Keratinocyte (primary cell): ENCODE results near the gene PIGC. TPM values are rescaled to one million over a fixed set of nuclear protein-coding genes. Genes with fewer than 3 reads are reported as not detected.

Experiments used
- DNase-seq: peaks from one replicate; pipeline ENCODE4 v3.0.0-alpha.2; 2011; ENCODE audit warnings: low read depth, missing footprints, low spot score
- FAIRE-seq: peaks from 2 replicates; lab custom pipeline; 2011; peaks lifted over from hg19 to GRCh38; lab: Jason Lieb, UNC
- H2AFZ ChIP-seq: 2 replicates; pipeline ENCODE4 v1.6.0; 2012; ENCODE audit warnings: low read length, control low read depth, inconsistent platforms; ENCODE audit not compliant: control insufficient read depth
- H3K27ac ChIP-seq: 2 replicates; pipeline ENCODE4 v1.5.1; 2011; ENCODE audit warnings: low read length; ENCODE audit not compliant: control insufficient read depth, insufficient read depth
- H3K27me3 ChIP-seq: 3 replicates; pipeline ENCODE4 v1.6.0; 2011; ENCODE audit warnings: low read length; ENCODE audit not compliant: control insufficient read depth, insufficient read depth; ENCODE audit errors: extremely low read depth
- H3K36me3 ChIP-seq, 2 experiments: 2 replicates in 1 of 2; 3 replicates in 1 of 2; pipeline ENCODE4 v1.5.1; 2011; ENCODE audit warnings: low read length in 2 of 2, mild to moderate bottlenecking in 1 of 2; ENCODE audit not compliant: control insufficient read depth in 2 of 2, insufficient read depth in 2 of 2; ENCODE audit errors: extremely low read depth in 1 of 2
- H3K4me1 ChIP-seq: 3 replicates; pipeline ENCODE4 v1.5.1; 2011; ENCODE audit warnings: low read length; ENCODE audit not compliant: control insufficient read depth, insufficient read depth; ENCODE audit errors: extremely low read depth
- H3K4me2 ChIP-seq: 3 replicates; pipeline ENCODE4 v1.6.0; 2011; ENCODE audit warnings: low read depth, low read length; ENCODE audit not compliant: control insufficient read depth, insufficient read depth; ENCODE audit errors: extremely low read depth
- H3K4me3 ChIP-seq, 3 experiments: fragments of 200-600 bp in 1 of 3; sonication (generic) in 1 of 3; 2 replicates in 2 of 3; 3 replicates in 1 of 3; pipeline ENCODE4 v1.5.1; 2011 to 2016; ENCODE audit warnings: low read length in 3 of 3, mild to moderate bottlenecking in 3 of 3, control low read depth in 2 of 3, inconsistent platforms in 1 of 3, low read depth in 1 of 3, mixed read lengths in 1 of 3, mixed run types in 1 of 3, moderate library complexity in 1 of 3; ENCODE audit not compliant: control insufficient read depth in 2 of 3, insufficient read depth in 2 of 3; ENCODE audit errors: extremely low read depth in 1 of 3
- H3K79me2 ChIP-seq: 2 replicates; pipeline ENCODE4 v1.6.0; 2012; ENCODE audit warnings: low read length; ENCODE audit not compliant: control insufficient read depth, insufficient read depth
- H3K9ac ChIP-seq: 3 replicates; pipeline ENCODE4 v1.6.0; 2011; ENCODE audit warnings: low read length; ENCODE audit not compliant: control insufficient read depth, insufficient read depth; ENCODE audit errors: extremely low read depth
- H3K9me1 ChIP-seq: 3 replicates; pipeline ENCODE4 v1.6.0; 2011; ENCODE audit warnings: low read length; ENCODE audit not compliant: control insufficient read depth, insufficient read depth; ENCODE audit errors: extremely low read depth
- H3K9me3 ChIP-seq: 2 replicates; pipeline ENCODE4 v1.5.1; 2012; ENCODE audit warnings: low read depth, low read length; ENCODE audit not compliant: control insufficient read depth
- H4K20me1 ChIP-seq: 3 replicates; pipeline ENCODE4 v1.6.0; 2011; ENCODE audit warnings: low read length; ENCODE audit not compliant: control insufficient read depth, insufficient read depth; ENCODE audit errors: extremely low read depth
- EZH2 ChIP-seq: IDR thresholded peaks from one replicate; pipeline ENCODE4 v1.6.1; 2012; ENCODE audit warnings: inconsistent platforms, mild to moderate bottlenecking, low read length, moderate library complexity
- dilution Hi-C: fragments of 300-500 bp; cut with MboI; formaldehyde crosslinking; loops from one replicate; pipeline ENCODE4 v1.7.0; 2020; ENCODE audit warnings: low sequenced_read_pairs; ENCODE audit not compliant: extremely low pct_ligation_motif_present
- polyA plus RNA-seq, 5 experiments: library from polyadenylated mRNA; depleted of rRNA in 3 of 5; stranded (reverse) in 3 of 5; stranded (forward) in 1 of 5; unstranded in 1 of 5; fragments of >200 nt; gene quantifications; 1 replicate in 1 of 5; 2 replicates in 3 of 5; 3 replicates in 1 of 5; pipeline versions ENCODE4 v1.2.1 to v1.2.3, GENCODE V29; 2011 to 2012; ENCODE audit warnings: missing spikeins in 2 of 5, low read depth in 1 of 5, low replicate concordance in 1 of 5
- TF ChIP-seq, protein P1 (sequence below), 3 experiments: IDR thresholded peaks in 1 of 3; conservative IDR thresholded peaks in 1 of 3; optimal IDR thresholded peaks in 1 of 3; 2 replicates in 2 of 3; 3 replicates in 1 of 3; pipeline versions ENCODE3 to v1.5.1; 2011; ENCODE audit warnings: low read length in 3 of 3, mild to moderate bottlenecking in 3 of 3, moderate library complexity in 2 of 3, control low read depth in 1 of 3, inconsistent platforms in 1 of 3; ENCODE audit not compliant: insufficient read depth in 2 of 3; ENCODE audit errors: extremely low read depth in 1 of 3

PIGC gene
- polyA plus RNA-seq, 1 donor (not counting 4 experiments of a cell fraction or from before 2014, with no cell fraction given), result 21.6 TPM

DNA sequence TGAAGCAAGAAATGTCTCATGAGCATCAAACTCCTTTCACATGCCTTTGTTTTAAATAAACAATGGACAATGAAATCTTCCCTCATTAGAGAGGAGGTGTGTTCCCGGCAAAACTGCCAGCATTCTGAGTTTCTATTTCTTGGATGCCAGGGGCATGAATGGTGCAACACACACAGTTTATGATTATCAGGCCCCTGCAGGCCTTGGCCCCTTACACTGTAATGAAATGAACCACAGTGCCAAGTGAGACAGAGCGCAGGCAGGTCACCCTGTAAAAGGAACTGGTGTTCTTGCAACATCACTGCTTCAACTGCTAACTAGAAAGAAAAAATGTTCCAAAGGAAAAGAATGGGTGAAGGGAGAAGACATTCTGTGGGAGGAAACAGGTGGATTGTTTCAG is 3.8 kb upstream of the PIGC start:
- Histone ChIP-seq H2AFZ (no peak overlapping the region), H3K9me1 (no peaks in the 10 kb centered on the region), H3K4me1 (peaks cover 31% of the 10 kb centered on the region), H3K9me3 (no peaks in the 10 kb centered on the region), H3K36me3 (no peaks in the 10 kb centered on the region), H3K27ac (no peak overlapping the region), H3K27me3 (no peaks in the 10 kb centered on the region), H3K9ac (no peak overlapping the region), H4K20me1 (no peaks in the 10 kb centered on the region), H3K4me2 (no peak overlapping the region), H3K79me2 (peaks cover 12% of the 10 kb centered on the region), H3K4me3 (no peak overlapping the region)
- dilution Hi-C loops, result no loop called here
- no peak for FAIRE-seq
- DNase-seq, result no peak
- TF ChIP-seq EZH2, result no peak
- TF ChIP-seq, protein P1, sequence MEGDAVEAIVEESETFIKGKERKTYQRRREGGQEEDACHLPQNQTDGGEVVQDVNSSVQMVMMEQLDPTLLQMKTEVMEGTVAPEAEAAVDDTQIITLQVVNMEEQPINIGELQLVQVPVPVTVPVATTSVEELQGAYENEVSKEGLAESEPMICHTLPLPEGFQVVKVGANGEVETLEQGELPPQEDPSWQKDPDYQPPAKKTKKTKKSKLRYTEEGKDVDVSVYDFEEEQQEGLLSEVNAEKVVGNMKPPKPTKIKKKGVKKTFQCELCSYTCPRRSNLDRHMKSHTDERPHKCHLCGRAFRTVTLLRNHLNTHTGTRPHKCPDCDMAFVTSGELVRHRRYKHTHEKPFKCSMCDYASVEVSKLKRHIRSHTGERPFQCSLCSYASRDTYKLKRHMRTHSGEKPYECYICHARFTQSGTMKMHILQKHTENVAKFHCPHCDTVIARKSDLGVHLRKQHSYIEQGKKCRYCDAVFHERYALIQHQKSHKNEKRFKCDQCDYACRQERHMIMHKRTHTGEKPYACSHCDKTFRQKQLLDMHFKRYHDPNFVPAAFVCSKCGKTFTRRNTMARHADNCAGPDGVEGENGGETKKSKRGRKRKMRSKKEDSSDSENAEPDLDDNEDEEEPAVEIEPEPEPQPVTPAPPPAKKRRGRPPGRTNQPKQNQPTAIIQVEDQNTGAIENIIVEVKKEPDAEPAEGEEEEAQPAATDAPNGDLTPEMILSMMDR (optimal IDR thresholded peaks at IDR 0.05 in 1 of 3, IDR thresholded peaks at IDR 0.05 in 1 of 3, conservative IDR thresholded peaks at IDR 0.05 in 1 of 3; ENCODE audit: extremely low read depth in 1 of 3, insufficient read depth in 2 of 3, low read length in 3 of 3), result no peak

GRCh38 chr1:172446547-172446946 is 2.7 kb upstream of the PIGC start:
- H3K9me1 ChIP-seq, result no peaks in the 10 kb centered on the region
- FAIRE-seq, result no peak
- no peaks in the 10 kb centered on the region for H3K27me3 ChIP-seq
- DNase-seq, result no peak
- no peaks in the 10 kb centered on the region for H3K9me3 ChIP-seq
- H2AFZ ChIP-seq, result no peak overlapping the region
- peaks cover 31% of the 10 kb centered on the region for H3K4me1 ChIP-seq
- H3K79me2 ChIP-seq, result peaks cover 22% of the 10 kb centered on the region
- no peak overlapping the region for H3K4me3 ChIP-seq
- H3K27ac ChIP-seq, result no peak overlapping the region
- TF ChIP-seq EZH2, result no peak
- TF ChIP-seq, protein P1 (optimal IDR thresholded peaks at IDR 0.05 in 1 of 3, IDR thresholded peaks at IDR 0.05 in 1 of 3, conservative IDR thresholded peaks at IDR 0.05 in 1 of 3; ENCODE audit: extremely low read depth in 1 of 3, insufficient read depth in 2 of 3, low read length in 3 of 3), result no peak
- H3K36me3 ChIP-seq, result peaks cover 4 to 6% of the 10 kb centered on the region in 2 experiments
- H3K9ac ChIP-seq, result no peak overlapping the region
- no peaks in the 10 kb centered on the region for H4K20me1 ChIP-seq
- H3K4me2 ChIP-seq, result no peak overlapping the region
- dilution Hi-C loops, result no loop called here
